ENCODE measurements around the gene POTEJ.
"Not testable (repeated sequence)": the region's sequence is repeated elsewhere in the genome, so short reads cannot be mapped to it uniquely, and the experiment has no call there.

- TF ChIP-seq CTCF (conservative IDR thresholded peaks at IDR 0.05); EZH2 (IDR thresholded peaks at IDR 0.05; ENCODE audit: low read depth): not testable (repeated sequence)
These were observed 37.0 kb upstream of the POTEJ start for GRCh38 chr2:130574230-130574629.
